MM.1S (cell line): ENCODE measurements around the gene RIMKLB.

Source experiments
- CTCF ChIP-seq: fragments of 300-600 bp; sonication (generic); IDR thresholded peaks from 2 replicates; pipeline ENCODE4 v1.5.1; 2016; ENCODE audit warnings: antibody characterized with exemption, low read length, mixed read lengths
- EZH2phosphoT487 ChIP-seq: fragments of 300-600 bp; sonication (generic); IDR thresholded peaks from 2 replicates; pipeline ENCODE4 v1.6.1; 2018; ENCODE audit warnings: antibody characterized with exemption, low read length

GRCh38 chr12:8784290-8784888 lies 86.6 kb downstream of the RIMKLB start:
- TF ChIP-seq CTCF (no peak), EZH2phosphoT487 (no peak)
